Large intestine (tissue), 3 donors: ENCODE data around the gene VANGL1. TPM values are rescaled to one million over a fixed set of nuclear protein-coding genes. Genes with fewer than 3 reads are reported as not detected.

ENCODE experiments used
- DNase-seq, 2 donors: peaks; one replicate each; pipeline versions ENCODE4 v3.0.0 to v3.0.0-alpha.2; 2013
- H3K27ac ChIP-seq: one replicate; pipeline ENCODE4 v1.5.1; 2013; ENCODE audit warnings: low read length
- H3K27me3 ChIP-seq: 2 replicates; pipeline ENCODE4 v1.6.1; 2013; ENCODE audit warnings: low read length; ENCODE audit not compliant: control insufficient read depth, insufficient read depth
- H3K36me3 ChIP-seq: 2 replicates; pipeline ENCODE4 v1.6.1; 2013; ENCODE audit warnings: low read length; ENCODE audit not compliant: control insufficient read depth, insufficient read depth
- H3K4me1 ChIP-seq: one replicate; pipeline ENCODE4 v1.6.1; 2013; ENCODE audit warnings: low read length; ENCODE audit not compliant: control insufficient read depth, insufficient read depth
- H3K4me3 ChIP-seq: one replicate; pipeline ENCODE4 v1.5.1; 2013; ENCODE audit warnings: low read length
- H3K9me3 ChIP-seq: one replicate; pipeline ENCODE4 v1.6.1; 2013; ENCODE audit warnings: mild to moderate bottlenecking, low read depth, low read length, moderate library complexity; ENCODE audit not compliant: control insufficient read depth
- WGBS: methylation state at CpG from one replicate; pipeline ENCODE4 v1.1.5; 2013; ENCODE audit warnings: low lambda C conversion rate; ENCODE audit not compliant: insufficient coverage; 5-methylcytosine and 5-hydroxymethylcytosine counted together
- polyA plus RNA-seq: library from polyadenylated mRNA; unstranded; fragments of 120-200 nt; gene quantifications from one replicate; pipeline ENCODE4 v1.2.1, GENCODE V29; 2013

VANGL1 gene
- polyA plus RNA-seq, 1 donor, result 9.9 TPM

GRCh38 chr1:115697619-115698018 lies 55.8 kb downstream of the VANGL1 start:
- WGBS, result no CpG with 5 or more reads among the region's 1 CpG
- H3K27ac ChIP-seq, result no peak overlapping the region
- no peaks in the 10 kb centered on the region for H3K4me1 ChIP-seq

GRCh38 chr1:115701090-115701489 lies 59.3 kb downstream of the VANGL1 start:
- no peaks in the 10 kb centered on the region for H3K4me1 ChIP-seq
- WGBS, result no CpG with 5 or more reads among the region's 3 CpGs
- DNase-seq, result no peak

More at GRCh38 chr1:115697619-115698018, 55.8 kb downstream of the VANGL1 start:
- Histone ChIP-seq H3K4me3 (no peak overlapping the region), H3K36me3 (peaks cover 6% of the 10 kb centered on the region), H3K27me3 (no peaks in the 10 kb centered on the region), H3K9me3 (no peaks in the 10 kb centered on the region)
- DNase-seq, result no peak

GRCh38 chr1:115702959-115703358 lies 61.2 kb downstream of the VANGL1 start:
- Histone ChIP-seq H3K27me3 (no peaks in the 10 kb centered on the region), H3K4me3 (no peak overlapping the region), H3K36me3 (no peaks in the 10 kb centered on the region), H3K4me1 (no peaks in the 10 kb centered on the region), H3K27ac (no peak overlapping the region), H3K9me3 (no peaks in the 10 kb centered on the region)
- peak in 1 of 2 donors; percentile 24 for DNase-seq
- WGBS, result no CpG with 5 or more reads among the region's 3 CpGs

More at GRCh38 chr1:115701090-115701489, 59.3 kb downstream of the VANGL1 start:
- Histone ChIP-seq H3K27ac (no peak overlapping the region), H3K36me3 (no peaks in the 10 kb centered on the region), H3K4me3 (no peak overlapping the region), H3K27me3 (no peaks in the 10 kb centered on the region), H3K9me3 (no peaks in the 10 kb centered on the region)

GRCh38 chr1:115705085-115705951 lies 63.5 kb downstream of the VANGL1 start:
- H3K27me3 ChIP-seq, result no peaks in the 10 kb centered on the region
- no peak overlapping the region for H3K27ac ChIP-seq
- H3K36me3 ChIP-seq, result no peaks in the 10 kb centered on the region
- H3K4me3 ChIP-seq, result no peak overlapping the region
- H3K4me1 ChIP-seq, result no peaks in the 10 kb centered on the region
- no peaks in the 10 kb centered on the region for H3K9me3 ChIP-seq
- peak in 1 of 2 donors; percentile 15 for DNase-seq
- WGBS, result no CpG with 5 or more reads among the region's 12 CpGs

- H3K27ac ChIP-seq, result no peak overlapping the region
- H3K9me3 ChIP-seq, result no peaks in the 10 kb centered on the region
- peaks cover 3% of the 10 kb centered on the region for H3K4me1 ChIP-seq
- no peaks in the 10 kb centered on the region for H3K36me3 ChIP-seq
- DNase-seq, result no peak
- H3K4me3 ChIP-seq, result no peak overlapping the region
- WGBS, result no CpG with 5 or more reads among the region's 9 CpGs
- H3K27me3 ChIP-seq, result no peaks in the 10 kb centered on the region
Measured at GRCh38 chr1:115705963-115706362, 64.2 kb downstream of the VANGL1 start.

- Histone ChIP-seq H3K9me3 (no peaks in the 10 kb centered on the region), H3K4me1 (peaks cover 8% of the 10 kb centered on the region), H3K36me3 (no peaks in the 10 kb centered on the region), H3K27ac (no peak overlapping the region), H3K4me3 (no peak overlapping the region), H3K27me3 (no peaks in the 10 kb centered on the region)
- WGBS, result no CpG with 5 or more reads among the region's 8 CpGs
- DNase-seq, result peak in 1 of 2 donors; percentile 44
Measured at GRCh38 chr1:115706587-115707425, 65.0 kb downstream of the VANGL1 start.

GRCh38 chr1:115710859-115711624 lies 69.3 kb downstream of the VANGL1 start:
- DNase-seq, result peak; percentile 82 to 87
- H3K4me1 ChIP-seq, result peaks cover 27% of the 10 kb centered on the region
- H3K4me3 ChIP-seq, result no peak overlapping the region
- H3K9me3 ChIP-seq, result no peaks in the 10 kb centered on the region
- no peak overlapping the region for H3K27ac ChIP-seq
- no CpG with 5 or more reads among the region's 9 CpGs for WGBS
- H3K36me3 ChIP-seq, result no peaks in the 10 kb centered on the region
- no peaks in the 10 kb centered on the region for H3K27me3 ChIP-seq

GRCh38 chr1:115712911-115713609 lies 71.3 kb downstream of the VANGL1 start:
- no peaks in the 10 kb centered on the region for H3K9me3 ChIP-seq
- no peak overlapping the region for H3K27ac ChIP-seq
- DNase-seq, result no peak
- no peaks in the 10 kb centered on the region for H3K27me3 ChIP-seq
- H3K4me1 ChIP-seq, result peaks cover 27% of the 10 kb centered on the region
- H3K36me3 ChIP-seq, result no peaks in the 10 kb centered on the region
- no CpG with 5 or more reads among the region's 10 CpGs for WGBS
- no peak overlapping the region for H3K4me3 ChIP-seq

- 100% methylated on average over 1 of the region's 5 CpGs for WGBS
- Histone ChIP-seq H3K4me3 (no peak overlapping the region), H3K27ac (peak overlapping the region; percentile 48), H3K36me3 (no peaks in the 10 kb centered on the region), H3K27me3 (no peaks in the 10 kb centered on the region), H3K9me3 (no peaks in the 10 kb centered on the region), H3K4me1 (peaks cover 27% of the 10 kb centered on the region)
- no peak for DNase-seq
Measured at GRCh38 chr1:115713906-115714305, 72.1 kb downstream of the VANGL1 start.
